ENCODE data around the gene TMEM248. TPM values are rescaled to one million over a fixed set of nuclear protein-coding genes. Genes with fewer than 3 reads are reported as not detected.

TMEM248 gene
- total and polyA plus RNA-seq, 2 of the 13 experiments (the other 11 are each of a cell fraction or from before 2014, with no cell fraction given), result 54.3 to 109 TPM

- TF ChIP-seq ZNF512B (CRISPR knock-in tag; IDR thresholded peaks at IDR 0.05; ENCODE audit: borderline replicate concordance) (no peak), ZSCAN30 (CRISPR knock-in tag; IDR thresholded peaks at IDR 0.05) (no peak), ZFP36L2 (CRISPR knock-in tag; IDR thresholded peaks at IDR 0.05) (no peak), ZFY (CRISPR knock-in tag; IDR thresholded peaks at IDR 0.05) (peak; percentile 11; the same call in 1 of the 2 replicates), POGK (CRISPR knock-in tag; conservative IDR thresholded peaks at IDR 0.05) (no peak), ZBTB34 (CRISPR knock-in tag; IDR thresholded peaks at IDR 0.05) (no peak), NBN (conservative IDR thresholded peaks at IDR 0.05) (no peak), HIC2 (CRISPR knock-in tag; IDR thresholded peaks at IDR 0.05; ENCODE audit: low read depth) (no peak), FLYWCH1 (CRISPR knock-in tag; IDR thresholded peaks at IDR 0.05) (no peak), KMT2B (CRISPR knock-in tag; IDR thresholded peaks at IDR 0.05) (no peak), JDP2 (CRISPR knock-in tag; IDR thresholded peaks at IDR 0.05; ENCODE audit: borderline replicate concordance) (no peak), ZNF761 (CRISPR knock-in tag; conservative IDR thresholded peaks at IDR 0.05) (no peak), HNRNPL (IDR thresholded peaks at IDR 0.05; ENCODE audit: low read depth, low read length) (no peak), ZFX (CRISPR knock-in tag; IDR thresholded peaks at IDR 0.05; ENCODE audit: low read depth) (no peak), CCAR2 (optimal IDR thresholded peaks at IDR 0.05; ENCODE audit: low read depth, low read length) (no peak), POLR2G (IDR thresholded peaks at IDR 0.05; ENCODE audit: low read depth, low read length) (0 out of 2 replicates have a peak, but pooled peaks have one; percentile 38), ERF (CRISPR knock-in tag; IDR thresholded peaks at IDR 0.05) (peak; percentile 28; the same call in 1 of the 2 replicates), ETS1 (CRISPR knock-in tag; IDR thresholded peaks at IDR 0.05) (no peak), ZBTB14 (CRISPR knock-in tag; IDR thresholded peaks at IDR 0.05) (0 out of 2 replicates have a peak, but pooled peaks have one; percentile 22), TARDBP (CRISPR knock-in tag; IDR thresholded peaks at IDR 0.05) (no peak)
These were observed 977 bp downstream of the TMEM248 start (continued) for GRCh38 chr7:66921918-66922486.
